ENCODE data around the gene KCNK2.

The KCNK2 gene, protein sequence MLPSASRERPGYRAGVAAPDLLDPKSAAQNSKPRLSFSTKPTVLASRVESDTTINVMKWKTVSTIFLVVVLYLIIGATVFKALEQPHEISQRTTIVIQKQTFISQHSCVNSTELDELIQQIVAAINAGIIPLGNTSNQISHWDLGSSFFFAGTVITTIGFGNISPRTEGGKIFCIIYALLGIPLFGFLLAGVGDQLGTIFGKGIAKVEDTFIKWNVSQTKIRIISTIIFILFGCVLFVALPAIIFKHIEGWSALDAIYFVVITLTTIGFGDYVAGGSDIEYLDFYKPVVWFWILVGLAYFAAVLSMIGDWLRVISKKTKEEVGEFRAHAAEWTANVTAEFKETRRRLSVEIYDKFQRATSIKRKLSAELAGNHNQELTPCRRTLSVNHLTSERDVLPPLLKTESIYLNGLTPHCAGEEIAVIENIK

DNA sequence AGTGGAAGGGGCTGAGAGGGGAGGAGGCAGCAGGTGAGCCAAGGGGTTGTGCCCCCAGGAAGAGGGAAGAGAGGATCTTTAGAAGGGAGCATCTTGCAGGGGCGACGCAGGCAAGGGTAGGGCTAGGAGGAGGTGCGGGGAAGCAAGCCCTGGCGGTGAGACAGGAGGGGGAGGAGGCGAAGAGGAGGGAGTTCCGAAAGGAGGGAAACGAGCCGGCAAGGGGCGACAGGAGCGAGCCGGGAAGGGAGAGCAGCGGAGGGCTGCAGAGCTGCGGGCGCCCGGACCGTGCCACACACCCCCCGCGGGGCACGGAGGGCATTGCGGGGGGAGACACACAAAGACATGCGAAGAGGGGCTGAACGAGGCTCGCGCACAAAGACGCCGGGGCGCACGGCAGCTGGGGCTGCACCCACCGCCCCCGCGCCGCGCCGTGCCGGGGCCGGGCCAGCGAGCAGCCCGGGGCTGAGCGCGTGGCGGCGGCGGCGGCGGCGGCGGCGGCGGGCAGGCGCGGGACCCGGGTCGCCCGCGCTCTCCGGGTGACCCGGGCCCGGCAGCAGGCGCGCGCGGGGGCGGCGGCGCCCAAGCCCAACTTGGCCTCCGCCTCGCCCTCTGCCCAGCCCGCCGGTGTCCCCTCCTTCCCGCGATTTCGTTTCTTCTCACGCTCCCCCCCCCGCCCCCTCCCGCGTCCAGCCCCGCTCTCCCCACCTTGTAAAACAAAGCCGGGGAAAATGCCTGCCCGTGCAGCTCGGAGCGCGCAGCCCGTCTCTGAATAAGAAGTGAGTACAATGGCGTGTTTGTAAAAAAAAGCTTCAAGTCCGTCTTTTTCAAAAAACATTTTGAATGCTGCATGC lies at the start of gene KCNK2:
Gene KCNK2 (plus strand): TSS at position 206 of the 851 bp plus-strand sequence. CDS start 649 bp downstream, outside the sequence.
- peak; percentile 76 for DNase-seq

DNA sequence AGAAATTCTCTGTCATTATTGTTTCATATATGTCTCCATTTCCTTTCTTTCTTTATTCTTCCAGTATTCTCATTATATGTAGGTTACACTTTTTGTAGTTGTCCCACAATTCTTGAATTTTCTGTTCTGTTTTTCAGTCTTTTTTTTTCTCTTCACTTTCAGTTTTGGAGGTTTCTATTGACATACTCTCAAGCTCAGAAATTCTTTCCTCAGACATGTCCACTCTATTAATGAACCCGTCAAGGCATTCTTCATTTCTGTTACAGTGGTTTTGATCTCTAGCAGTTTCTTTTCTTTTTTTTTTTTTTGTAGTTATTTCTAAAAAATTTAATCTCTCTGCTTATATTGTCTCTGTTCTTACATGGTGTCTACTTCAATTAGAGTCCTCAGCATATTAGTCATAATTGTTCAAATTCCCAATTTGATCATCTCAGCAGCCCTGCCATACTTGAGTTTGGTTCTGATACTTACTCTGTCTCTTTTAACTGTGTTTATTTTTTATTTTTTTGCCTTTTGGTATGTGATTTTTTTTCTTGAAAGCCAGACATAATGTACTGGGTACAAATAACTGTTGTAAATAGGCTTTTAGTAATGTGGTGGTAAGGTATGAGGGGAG lies 49.5 kb upstream of the KCNK2 start:
- DNase-seq: peak; percentile 36

DNA sequence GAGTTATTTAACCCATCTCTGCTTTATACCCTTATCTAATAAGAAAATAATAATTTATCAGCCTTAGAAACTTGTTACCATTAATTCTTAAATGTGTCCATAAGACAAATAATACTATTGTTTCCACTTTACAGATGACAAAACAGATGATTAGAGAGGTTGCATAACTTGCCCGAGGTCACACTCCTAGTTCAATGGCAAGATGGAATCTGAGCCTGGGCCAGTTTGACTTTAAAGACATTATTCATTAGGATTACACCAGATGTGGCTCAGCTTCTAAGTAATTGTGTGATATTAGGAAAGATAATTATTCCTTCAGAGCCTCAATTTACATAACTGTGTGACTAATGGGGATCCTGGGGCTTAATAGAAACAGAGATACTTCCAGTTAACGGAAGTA lies 42.3 kb upstream of the KCNK2 start:
- DNase-seq: no peak

DNA sequence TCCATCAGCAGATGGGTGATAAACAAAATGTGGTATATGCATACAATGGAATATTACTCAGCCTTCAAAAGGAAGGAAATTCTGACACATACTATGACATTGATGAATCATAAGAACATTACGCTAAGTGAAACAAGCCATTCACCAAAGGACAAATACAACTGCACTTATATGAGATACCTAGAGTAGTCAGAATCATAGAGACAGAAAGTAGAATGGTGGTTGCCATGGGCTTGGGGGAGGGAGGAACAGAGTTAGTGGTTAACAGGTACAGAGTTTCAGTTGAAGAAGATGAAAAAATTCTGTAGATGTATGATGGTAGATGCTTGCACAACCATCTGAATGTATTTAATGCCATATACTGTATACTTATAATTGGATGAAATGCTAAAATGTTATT lies 39.1 kb upstream of the KCNK2 start:
- no peak for DNase-seq

DNA sequence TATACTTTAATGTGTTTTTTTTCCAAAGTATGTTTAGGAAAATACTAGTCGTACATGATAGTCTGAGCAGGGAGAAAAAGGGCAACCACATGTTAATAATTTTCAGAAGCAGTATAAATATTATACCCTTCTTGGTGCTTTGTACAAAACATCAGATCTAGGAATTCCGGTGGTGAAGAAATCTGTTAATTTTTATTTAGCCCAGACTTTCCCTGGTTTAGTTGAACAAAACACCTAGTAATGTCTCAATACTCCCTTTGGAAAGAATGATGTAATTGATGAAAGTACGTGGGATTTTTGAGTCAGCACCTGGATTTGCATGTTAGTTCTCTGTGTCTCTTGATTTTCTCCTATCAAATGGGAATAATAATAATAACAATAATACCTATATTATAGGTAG lies 38.4 kb upstream of the KCNK2 start:
- DNase-seq: no peak

DNA sequence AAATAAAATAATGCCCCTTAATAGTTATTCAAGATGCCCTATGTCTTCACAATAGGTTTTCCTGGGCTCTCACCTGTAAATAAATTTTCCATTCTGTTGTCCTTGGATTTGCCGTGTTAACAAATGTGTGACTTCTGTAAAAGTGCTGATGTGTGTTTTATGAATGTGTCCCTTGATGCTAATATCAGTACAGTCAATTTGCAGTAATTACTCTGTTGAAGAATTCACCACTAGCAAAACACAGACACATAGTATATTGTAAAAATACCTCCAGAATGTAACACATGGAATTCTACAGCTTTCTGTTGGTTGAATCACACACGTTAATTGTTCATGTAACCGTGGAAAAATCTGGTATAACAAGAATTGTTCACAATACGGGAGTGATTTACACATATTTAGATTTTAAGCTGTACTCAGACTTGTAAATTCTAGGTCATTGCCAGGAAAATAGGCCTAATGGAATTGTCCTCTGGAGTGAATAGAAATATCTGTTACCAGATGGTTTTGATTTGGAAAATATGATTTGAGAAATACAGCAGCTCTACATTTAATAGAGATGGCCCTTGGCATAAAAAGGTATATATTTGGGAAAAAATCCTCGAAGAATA lies 36.7 kb upstream of the KCNK2 start:
- peak; percentile 76 for DNase-seq

DNA sequence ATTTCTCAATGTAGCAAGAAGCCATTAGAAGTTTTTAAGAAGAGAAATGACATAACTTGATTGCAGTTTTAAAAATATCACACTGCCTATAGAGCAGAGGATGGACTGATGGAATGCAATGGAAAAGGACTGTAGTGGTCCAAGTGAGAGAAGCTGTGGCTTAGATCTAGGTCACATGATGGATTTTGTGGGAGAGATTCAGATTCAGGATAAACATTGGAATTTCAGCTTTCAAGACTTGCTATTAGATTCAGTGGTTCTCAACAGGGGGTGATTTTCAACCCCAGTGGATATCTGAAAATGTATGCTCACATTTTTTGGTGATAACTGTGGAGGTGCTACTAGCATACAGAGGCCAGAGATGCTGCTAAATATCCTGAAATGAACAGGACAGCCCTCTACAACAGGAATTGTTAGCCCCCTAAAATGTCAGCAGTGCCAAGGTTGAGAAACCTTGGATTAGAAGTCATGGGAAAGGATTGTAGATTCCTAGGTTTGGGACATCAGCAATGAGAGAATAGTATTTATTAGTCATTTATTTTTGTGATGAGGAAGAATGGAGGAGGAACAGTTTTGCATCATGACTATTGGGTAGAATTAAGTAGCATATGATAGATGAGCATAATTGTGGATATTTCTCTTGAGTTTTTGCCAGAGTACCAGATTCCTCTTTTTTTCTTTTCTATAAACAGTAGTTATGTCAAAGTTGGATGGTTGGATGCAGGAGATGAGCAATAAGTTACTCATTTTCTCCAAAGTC lies 30.1 kb upstream of the KCNK2 start:
- DNase-seq: peak; percentile 92

DNA sequence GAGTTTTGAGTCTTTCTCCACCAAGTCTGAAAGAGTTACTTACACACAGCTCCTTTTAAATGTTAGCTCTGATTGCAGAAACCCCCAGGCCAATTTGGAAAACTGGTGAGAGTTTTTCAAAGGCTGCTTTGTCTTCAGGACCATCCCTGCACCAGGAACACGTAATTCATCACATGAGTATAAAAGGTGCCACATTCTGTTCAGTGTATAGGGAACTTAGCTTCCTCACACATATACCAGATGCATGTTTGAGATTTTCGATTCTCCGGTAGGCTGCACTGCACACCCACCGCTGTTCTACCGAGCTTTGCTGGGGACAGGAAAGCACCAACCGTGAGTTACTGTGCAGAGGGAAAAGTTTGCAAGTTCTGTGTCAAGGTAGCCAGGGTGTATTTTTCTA lies 28.3 kb upstream of the KCNK2 start:
- DNase-seq: no peak

DNA sequence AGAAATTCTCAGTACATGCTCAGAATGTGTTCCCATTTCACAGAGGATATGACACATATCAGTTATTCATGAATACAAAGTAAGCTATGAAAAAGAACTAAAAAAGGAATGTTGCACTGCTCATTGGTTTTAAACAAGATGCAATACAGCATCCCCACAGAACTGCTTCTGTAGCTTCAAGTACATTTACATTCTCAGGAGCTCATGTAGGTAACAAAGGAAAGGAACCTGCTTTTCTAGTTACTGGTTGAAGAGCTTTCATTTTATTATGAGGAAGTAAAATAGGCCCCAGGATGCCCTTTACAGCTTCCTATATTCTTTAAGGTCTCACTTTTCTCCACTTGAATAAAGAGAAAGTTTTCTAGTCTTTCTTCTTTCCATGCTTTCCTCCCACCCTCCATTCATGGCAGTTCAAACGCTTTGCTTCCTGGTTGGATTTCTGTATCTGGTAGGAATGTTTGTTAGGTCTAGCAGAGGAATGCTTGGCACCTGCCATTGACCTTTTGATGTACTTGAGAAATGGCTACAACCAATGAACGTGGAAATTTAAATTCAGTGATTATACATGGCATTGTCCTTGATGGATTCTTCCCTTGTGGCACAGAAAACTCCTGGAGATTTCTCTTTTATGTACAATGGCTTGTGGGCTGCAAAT lies 27.1 kb upstream of the KCNK2 start:
- DNase-seq: peak; percentile 9

DNA sequence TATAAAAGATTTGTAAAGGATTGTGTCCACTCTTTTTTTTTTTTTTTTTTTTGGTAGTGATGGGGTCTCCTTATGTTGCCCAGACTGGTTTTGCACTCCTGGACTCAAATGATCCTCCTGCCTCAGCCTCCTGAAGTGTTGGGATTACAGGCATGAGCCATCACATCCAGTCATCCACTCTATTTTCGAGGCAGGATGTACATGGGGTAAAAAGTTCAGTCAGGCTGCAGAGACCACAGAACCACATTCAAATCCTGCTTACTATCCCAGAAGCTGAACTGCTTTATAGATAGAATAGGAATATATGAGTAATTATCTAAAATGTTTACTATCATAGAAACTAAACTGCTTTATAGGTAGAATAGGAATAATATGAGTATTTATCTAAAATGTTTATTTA lies 26.0 kb upstream of the KCNK2 start:
- peak; percentile 65 for DNase-seq

DNA sequence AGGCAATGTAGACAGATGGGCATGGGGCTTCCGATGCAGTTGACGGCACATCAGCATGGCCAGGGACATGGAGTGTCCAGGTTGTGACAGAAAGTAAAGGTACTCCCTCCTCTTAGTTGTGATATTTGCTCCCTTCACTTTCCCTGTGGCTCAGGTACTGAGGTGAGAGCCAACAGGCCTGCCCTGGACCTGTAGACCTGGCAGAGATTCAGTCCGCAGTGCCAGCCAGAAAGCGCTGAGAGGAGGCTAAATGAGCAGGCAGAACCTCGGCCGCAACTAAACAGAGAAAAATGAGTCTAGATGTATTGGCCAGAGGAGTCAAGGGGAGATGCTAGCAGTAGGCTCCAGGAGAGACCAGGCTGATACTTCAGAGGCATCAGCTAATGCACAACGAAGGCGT lies 22.6 kb upstream of the KCNK2 start:
- no peak for DNase-seq

DNA sequence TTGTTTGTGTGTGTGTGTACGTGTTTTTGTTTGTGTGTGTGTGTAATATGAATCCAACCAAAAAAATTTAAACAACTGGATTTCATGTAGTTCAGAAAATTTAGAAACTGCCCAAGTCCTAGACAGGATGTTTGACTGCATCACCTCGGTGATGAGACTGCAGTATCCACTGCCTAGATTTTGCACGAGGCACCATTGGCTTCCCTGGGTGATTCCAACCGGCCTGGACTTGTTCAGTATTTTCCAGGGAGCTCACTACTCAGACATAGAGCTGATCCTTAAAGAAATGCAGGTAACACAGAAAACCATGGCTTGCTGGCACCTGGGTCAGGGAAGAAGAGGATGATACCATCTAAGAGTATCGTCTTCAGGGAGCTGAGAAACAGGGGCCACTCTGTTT lies 18.2 kb upstream of the KCNK2 start:
- DNase-seq: no peak

DNA sequence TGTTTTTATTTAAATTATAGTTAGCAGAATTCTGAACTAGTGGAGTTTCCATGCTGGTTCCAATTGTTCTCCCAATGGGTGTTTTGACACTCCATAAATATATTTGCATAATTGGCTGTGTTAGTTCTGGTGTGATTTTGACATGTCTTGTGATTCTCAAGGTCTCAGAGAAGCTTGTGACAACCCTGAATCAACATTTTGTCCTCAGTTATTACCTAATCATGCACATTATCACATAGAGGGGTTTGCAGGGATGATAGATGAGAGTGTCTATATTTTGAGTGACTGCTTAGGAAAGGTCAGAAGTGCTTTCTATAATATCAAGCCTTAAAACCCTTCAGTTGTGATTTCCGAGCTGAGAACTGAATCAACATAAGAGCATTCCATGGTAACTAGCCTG lies 11.5 kb upstream of the KCNK2 start:
- no peak for DNase-seq

DNA sequence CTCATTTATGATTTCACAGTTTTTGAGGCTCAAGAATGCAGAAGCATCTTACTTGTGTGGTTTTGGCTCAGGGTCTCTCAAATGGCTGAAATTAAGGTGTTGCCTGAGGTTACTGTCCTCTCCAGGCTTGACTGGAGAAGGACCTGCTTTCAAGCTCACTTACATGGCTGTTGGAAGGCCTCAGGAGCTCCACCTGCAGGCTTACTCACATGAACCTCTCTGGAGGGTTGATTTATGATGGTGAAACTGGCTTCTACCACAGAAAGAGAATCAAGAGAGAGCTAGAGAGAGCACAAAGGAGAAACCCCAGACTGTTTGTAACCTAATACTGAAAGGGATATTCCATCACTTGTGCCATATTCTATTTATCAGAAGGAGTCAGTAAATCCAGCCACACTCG lies 6.2 kb upstream of the KCNK2 start:
- peak; percentile 46 for DNase-seq

DNA sequence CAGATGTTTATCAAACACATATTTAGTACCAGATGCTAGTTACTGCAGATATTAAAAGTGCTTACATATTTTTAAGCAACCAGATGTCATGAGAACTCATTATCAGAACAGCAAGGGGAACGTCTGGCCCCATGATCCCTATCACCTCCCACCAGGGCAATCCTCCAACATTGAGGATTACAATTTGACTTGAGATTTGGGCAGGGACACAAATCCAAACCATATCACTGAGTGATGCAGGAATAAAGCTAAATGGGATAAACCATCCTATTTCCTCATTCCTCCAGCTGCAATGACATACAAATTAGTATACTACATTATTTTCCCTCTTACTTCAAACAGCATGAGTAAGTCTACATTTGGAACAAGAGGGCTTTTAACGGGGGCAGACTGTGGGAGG lies 3.1 kb upstream of the KCNK2 start:
- peak; percentile 22 for DNase-seq

DNA sequence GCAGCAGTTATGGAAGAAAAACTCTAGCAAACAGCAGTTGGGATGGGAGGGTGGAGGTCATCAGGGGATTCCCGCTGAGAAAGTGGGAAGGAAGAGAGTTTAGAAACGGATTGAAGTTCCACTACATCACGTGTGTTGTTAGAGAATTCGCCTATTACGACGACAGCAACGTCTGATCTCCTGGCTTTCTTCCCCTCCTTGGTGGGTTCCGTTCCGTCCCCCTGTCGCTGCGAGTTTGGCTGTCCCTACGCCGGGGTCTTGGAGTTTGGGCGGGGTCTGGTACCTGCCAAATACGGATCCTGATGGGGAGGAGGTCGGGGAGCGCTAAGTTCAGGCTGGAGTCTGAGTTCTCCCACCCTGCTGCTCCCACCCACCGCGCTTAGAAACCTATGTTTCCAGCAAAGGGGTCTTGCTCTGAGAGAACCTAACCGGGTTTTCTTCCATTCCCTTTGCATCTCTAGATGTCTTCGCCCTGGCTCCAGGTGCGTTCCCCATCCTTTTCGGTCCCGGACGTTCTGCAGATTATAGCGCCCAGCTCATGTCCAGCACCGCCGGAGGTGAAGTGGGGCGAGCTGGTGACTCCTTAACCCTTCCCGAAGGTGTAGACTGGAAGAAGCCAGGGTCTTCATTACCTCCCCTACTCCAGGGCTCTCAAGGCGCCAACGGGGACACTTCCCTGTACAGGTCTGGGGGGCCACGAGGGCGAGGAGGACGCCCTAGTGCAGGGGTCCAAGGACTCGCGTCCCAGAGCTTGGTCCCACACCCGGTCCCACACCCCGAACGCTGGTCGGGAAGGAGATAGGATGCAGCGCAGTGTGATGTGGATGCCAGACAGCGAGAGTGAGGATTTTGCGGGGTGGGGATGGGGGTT lies 641 bp upstream of the KCNK2 start:
- DNase-seq: peak; percentile 46

DNA sequence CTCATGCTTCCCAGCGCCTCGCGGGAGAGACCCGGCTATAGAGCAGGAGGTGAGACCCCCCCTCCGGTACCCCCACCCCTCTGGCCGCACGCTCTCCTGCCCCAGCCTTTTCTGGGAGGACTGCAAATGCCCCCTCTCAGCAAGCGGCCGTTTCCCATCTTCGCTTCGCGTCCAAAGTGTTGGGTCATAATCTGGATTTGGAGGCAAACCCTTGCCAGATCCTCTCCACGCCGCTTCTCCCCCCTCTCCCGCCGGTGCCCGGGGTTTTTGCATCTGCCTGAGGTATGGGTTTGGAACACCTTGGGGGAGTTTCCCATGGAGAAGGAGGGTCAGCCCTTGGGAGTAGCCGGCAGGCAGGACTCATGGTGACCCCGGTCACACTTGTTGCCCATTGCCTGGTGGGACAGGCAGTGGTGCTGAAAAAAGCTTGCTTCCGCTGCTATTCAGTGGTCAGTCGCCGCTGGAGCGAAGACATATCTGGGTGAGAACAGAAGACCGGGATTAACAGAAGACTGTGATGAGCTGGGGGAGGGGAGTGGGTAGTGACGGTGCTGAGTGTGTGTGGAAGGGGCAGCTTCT lies 935 bp downstream of the KCNK2 start:
- peak; percentile 53 for DNase-seq

DNA sequence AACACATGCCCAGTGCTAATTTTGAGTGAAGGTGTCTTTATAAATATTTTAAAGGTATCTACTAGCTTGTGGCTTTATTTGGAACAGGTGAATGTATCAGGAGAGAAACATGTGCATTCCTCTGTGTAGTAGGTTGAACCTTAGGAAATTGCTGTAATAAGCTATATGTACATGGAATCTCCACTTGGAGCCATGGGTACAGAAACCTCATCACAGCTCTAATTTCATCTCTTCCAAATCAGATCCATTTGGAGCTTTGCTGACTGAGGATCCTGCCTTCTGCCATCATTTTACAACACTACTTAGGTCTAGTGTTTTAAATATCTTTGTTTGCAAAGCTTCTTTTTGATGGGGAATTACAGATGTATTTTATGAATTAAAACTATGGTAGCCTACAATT lies 2.1 kb downstream of the KCNK2 start:
- peak; percentile 22 for DNase-seq

DNA sequence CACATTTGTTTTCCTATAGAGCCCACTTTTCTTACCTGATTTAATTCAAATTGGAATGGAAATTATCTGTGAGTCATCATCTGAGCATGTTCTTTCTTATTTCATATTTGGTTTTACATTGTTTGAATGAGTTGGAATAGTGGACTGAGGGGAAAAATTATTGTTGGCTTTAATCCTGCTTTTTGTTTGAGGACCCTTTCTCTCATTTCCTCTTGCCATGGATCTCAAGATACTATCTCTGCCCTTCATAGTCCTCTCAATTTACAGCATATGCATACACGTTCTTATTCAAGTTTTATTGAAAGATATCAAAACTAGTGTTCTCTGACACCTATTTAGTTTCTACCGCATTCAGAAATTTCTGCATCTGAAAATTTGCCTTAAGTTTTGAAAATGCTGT lies 5.1 kb downstream of the KCNK2 start:
- DNase-seq: no peak

DNA sequence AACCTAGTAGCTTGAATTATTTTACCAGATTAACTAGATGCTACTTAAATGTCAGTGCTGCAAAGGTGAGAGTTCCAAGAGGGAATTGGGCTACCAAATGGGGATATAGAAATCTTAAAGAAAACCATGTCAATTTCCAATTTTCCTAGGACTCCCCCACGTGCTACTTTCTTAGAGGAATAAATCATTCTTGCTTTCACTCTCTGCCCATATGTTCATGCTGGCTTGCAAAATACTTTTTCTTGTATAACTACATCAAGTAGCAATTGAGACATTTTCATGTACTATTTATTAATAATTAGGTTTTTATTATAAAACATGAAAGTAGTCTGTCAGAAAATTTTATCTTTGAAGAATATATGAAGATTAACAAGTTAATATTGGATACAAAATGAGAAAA lies 11.8 kb downstream of the KCNK2 start:
- DNase-seq: no peak

DNA sequence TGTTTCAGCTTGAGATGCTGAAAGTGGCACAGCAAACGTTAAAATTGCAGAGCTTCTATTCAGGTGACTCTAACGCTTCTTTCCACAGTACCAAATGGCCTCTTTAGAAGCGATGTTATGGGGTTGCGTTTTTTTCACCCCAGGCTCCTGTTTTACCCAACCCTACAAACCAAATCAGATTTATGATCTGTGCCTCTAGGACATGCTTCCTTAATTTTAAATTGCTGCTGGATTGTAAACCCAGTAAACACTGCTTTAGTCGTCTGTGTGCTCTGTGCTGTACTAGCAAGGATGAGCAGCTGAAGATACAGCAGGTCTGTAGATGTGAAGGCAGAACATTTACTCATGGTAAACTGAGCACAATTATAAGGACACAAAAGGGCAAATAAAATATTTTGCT lies 13.0 kb downstream of the KCNK2 start:
- DNase-seq: no peak

Measured in fibroblast of skin of right quadriceps (primary cell).